Measurements from ENCODE around the gene RCOR1.
"Not testable (repeated sequence)": the region's sequence is repeated elsewhere in the genome, so short reads cannot be mapped to it uniquely, and the experiment has no call there.

The RCOR1 gene

GRCh38 chr14:102605029-102605428 lies 12.6 kb downstream of the RCOR1 start:
- Histone ChIP-seq H3K27me3 (ENCODE audit: control insufficient read depth, insufficient read depth, low read length) (no peaks in the 10 kb centered on the region), H3K4me1 (ENCODE audit: control insufficient read depth, insufficient read depth, low read length) (no peaks in the 10 kb centered on the region), H3K36me3 (ENCODE audit: control insufficient read depth, insufficient read depth, low read length) (no peaks in the 10 kb centered on the region), H3K4me3 (ENCODE audit: low read length) (no peak overlapping the region), H3K9ac (ENCODE audit: low read length) (no peak overlapping the region), H3K27ac (ENCODE audit: low read depth, low read length) (no peak overlapping the region)

- no peaks in the 10 kb centered on the region for H3K36me3 ChIP-seq (ENCODE audit: control insufficient read depth, insufficient read depth, low read length)
- H3K27ac ChIP-seq (ENCODE audit: low read depth, low read length): no peak overlapping the region
- no peaks in the 10 kb centered on the region for H3K4me1 ChIP-seq (ENCODE audit: control insufficient read depth, insufficient read depth, low read length)
- H3K27me3 ChIP-seq (ENCODE audit: control insufficient read depth, insufficient read depth, low read length): no peaks in the 10 kb centered on the region
- H3K4me3 ChIP-seq (ENCODE audit: low read length): no peak overlapping the region
- H3K9ac ChIP-seq (ENCODE audit: low read length): no peak overlapping the region
Measured at GRCh38 chr14:102606296-102606695, 13.8 kb downstream of the RCOR1 start.

DNA sequence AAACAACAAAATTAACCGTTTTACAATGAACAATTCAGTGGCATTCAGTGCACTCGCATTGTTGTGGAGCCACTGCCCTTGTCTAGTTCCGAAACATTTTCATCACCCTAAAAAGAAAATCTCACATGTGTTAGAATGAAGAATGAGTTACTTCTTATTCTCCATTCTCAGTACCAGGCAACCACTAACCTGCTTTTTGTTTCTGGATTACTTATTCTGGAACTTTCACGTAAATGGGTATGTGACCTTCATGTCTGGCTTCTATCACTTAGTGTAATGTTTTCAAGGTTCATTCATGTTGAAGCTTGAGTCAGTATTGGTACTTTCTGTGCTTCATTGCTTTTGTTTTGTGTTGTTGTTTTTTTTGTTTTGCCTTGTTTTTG lies 15.6 kb downstream of the RCOR1 start:
- Histone ChIP-seq H3K9ac (ENCODE audit: low read length) (no peak overlapping the region), H3K4me3 (ENCODE audit: low read length) (no peak overlapping the region), H3K4me1 (ENCODE audit: control insufficient read depth, insufficient read depth, low read length) (no peaks in the 10 kb centered on the region)

DNA sequence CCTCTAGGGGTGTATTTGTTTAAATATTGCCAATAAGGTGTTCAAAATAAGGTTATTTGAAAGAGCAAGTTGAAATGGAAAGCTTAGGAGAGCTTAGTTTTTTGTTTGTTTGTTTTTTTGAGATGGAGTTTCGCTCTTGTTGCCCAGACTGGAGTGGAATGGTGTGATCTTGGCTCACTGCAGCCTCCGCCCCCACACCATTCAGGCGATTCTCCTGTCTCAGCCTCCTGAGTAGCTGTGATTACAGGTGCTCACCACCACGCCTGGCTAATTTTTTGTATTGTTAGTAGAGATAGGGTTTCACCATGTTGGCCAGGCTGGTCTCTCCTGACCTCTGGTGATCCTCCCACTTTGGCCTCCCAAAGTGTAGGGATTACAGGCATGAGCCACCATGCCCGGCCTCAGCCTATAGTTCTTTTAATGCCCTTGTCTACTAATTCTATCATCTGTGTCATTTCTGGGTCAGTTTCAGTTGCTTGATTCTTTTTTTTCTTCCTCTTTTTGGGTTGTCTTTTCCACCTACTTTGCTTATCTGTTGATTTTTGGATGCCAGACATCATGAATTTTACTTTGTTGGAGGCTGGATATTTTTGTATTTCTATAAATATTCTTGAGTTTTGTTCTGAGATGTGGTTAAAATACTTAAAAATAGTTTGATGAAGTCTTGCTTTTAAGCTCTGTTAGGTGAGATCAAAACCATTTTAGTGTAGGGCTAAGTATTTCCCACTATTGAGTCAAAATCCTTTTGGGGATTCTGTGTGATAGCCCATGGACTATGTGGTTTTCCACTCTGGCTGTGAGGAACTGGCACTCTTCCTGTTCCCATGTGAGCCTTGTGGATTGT lies 18.7 kb downstream of the RCOR1 start:
- Histone ChIP-seq H3K27me3 (ENCODE audit: control insufficient read depth, insufficient read depth, low read length) (no peaks in the 10 kb centered on the region), H3K9ac (ENCODE audit: low read length) (no peak overlapping the region), H3K4me3 (ENCODE audit: low read length) (no peak overlapping the region), H3K4me1 (ENCODE audit: control insufficient read depth, insufficient read depth, low read length) (no peaks in the 10 kb centered on the region), H3K36me3 (ENCODE audit: control insufficient read depth, insufficient read depth, low read length) (no peaks in the 10 kb centered on the region), H3K27ac (ENCODE audit: low read depth, low read length) (no peak overlapping the region)

More for the DNA sequence above, 15.6 kb downstream of the RCOR1 start:
- no peaks in the 10 kb centered on the region for H3K36me3 ChIP-seq (ENCODE audit: control insufficient read depth, insufficient read depth, low read length)
- no peaks in the 10 kb centered on the region for H3K27me3 ChIP-seq (ENCODE audit: control insufficient read depth, insufficient read depth, low read length)
- H3K27ac ChIP-seq (ENCODE audit: low read depth, low read length): no peak overlapping the region

DNA sequence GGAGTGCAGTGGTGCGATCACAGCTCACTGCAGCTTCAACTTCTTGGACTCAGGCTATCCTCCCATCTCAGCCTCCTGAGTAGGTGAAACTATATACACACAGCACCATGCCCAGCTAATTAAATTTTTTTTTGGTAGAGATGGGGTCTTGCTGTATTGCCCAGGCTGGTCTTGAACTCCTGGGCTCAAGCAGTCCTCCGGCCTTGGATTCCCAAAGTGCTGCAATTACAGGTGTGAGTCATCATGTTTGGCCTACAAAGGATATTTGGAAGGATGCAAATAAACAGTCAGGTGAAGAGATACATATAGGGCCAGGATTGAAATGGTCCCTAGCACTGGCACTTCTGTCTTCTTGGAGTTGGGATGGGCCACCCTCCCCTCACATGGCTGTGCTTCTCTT lies 23.9 kb downstream of the RCOR1 start:
- no peaks in the 10 kb centered on the region for H3K27me3 ChIP-seq (ENCODE audit: control insufficient read depth, insufficient read depth, low read length)
- H3K36me3 ChIP-seq (ENCODE audit: control insufficient read depth, insufficient read depth, low read length): no peaks in the 10 kb centered on the region
- no peak overlapping the region for H3K27ac ChIP-seq (ENCODE audit: low read depth, low read length)
- no peak overlapping the region for H3K9ac ChIP-seq (ENCODE audit: low read length)
- no peak overlapping the region for H3K4me3 ChIP-seq (ENCODE audit: low read length)
- no peaks in the 10 kb centered on the region for H3K4me1 ChIP-seq (ENCODE audit: control insufficient read depth, insufficient read depth, low read length)

- no peak overlapping the region for H3K4me3 ChIP-seq (ENCODE audit: low read length)
- H3K36me3 ChIP-seq (ENCODE audit: control insufficient read depth, insufficient read depth, low read length): no peaks in the 10 kb centered on the region
- H3K4me1 ChIP-seq (ENCODE audit: control insufficient read depth, insufficient read depth, low read length): no peaks in the 10 kb centered on the region
- no peaks in the 10 kb centered on the region for H3K27me3 ChIP-seq (ENCODE audit: control insufficient read depth, insufficient read depth, low read length)
- H3K9ac ChIP-seq (ENCODE audit: low read length): no peak overlapping the region
- no peak overlapping the region for H3K27ac ChIP-seq (ENCODE audit: low read depth, low read length)
Measured at GRCh38 chr14:102616799-102617198, 24.4 kb downstream of the RCOR1 start.

GRCh38 chr14:102619012-102619411 lies 26.6 kb downstream of the RCOR1 start:
- not testable (repeated sequence) for H3K27me3 ChIP-seq (ENCODE audit: control insufficient read depth, insufficient read depth, low read length); H3K27ac ChIP-seq (ENCODE audit: low read depth, low read length); H3K4me3 ChIP-seq (ENCODE audit: low read length); H3K4me1 ChIP-seq (ENCODE audit: control insufficient read depth, insufficient read depth, low read length); H3K36me3 ChIP-seq (ENCODE audit: control insufficient read depth, insufficient read depth, low read length); H3K9ac ChIP-seq (ENCODE audit: low read length)

- Histone ChIP-seq H3K27ac (ENCODE audit: low read depth, low read length) (no peak overlapping the region), H3K9ac (ENCODE audit: low read length) (no peak overlapping the region), H3K36me3 (ENCODE audit: control insufficient read depth, insufficient read depth, low read length) (no peaks in the 10 kb centered on the region), H3K27me3 (ENCODE audit: control insufficient read depth, insufficient read depth, low read length) (no peaks in the 10 kb centered on the region), H3K4me1 (ENCODE audit: control insufficient read depth, insufficient read depth, low read length) (no peaks in the 10 kb centered on the region), H3K4me3 (ENCODE audit: low read length) (no peak overlapping the region)
Measured at GRCh38 chr14:102620413-102620812, 28.0 kb downstream of the RCOR1 start.

DNA sequence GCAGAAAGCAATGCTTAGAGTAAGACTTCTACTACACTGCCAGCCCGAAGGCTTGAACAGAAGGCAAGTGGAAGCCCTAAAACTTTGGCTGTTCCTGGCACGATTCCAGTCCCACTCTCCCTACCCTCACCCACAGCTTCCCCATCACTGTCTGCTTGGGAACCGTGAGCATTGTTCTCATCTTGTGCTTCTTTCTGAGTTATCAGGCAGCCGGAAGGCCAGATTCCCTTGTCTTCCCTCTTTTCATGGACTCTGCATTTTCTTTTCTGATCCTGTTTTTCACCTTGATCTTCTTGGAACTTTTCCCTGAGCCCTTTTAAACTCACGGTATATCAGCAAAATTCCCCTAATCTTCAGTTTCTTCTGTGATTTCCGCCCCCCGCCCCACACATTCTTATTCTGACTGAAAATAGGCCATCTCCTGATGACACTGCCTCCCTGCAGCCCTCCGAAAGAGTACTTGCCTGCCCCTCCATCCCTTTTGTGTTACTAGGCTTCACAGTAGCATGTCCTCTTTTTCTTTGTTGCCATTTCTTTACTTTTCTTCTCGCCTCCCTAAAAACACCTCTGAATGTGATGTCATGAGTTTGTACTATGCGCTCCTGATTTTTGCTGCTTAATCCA lies 29.9 kb downstream of the RCOR1 start:
- Histone ChIP-seq H3K4me3 (ENCODE audit: low read length) (no peak overlapping the region), H3K27me3 (ENCODE audit: control insufficient read depth, insufficient read depth, low read length) (no peaks in the 10 kb centered on the region), H3K4me1 (ENCODE audit: control insufficient read depth, insufficient read depth, low read length) (no peaks in the 10 kb centered on the region), H3K36me3 (ENCODE audit: control insufficient read depth, insufficient read depth, low read length) (no peaks in the 10 kb centered on the region), H3K9ac (ENCODE audit: low read length) (no peak overlapping the region), H3K27ac (ENCODE audit: low read depth, low read length) (no peak overlapping the region)

- Histone ChIP-seq H3K4me3 (ENCODE audit: low read length) (no peak overlapping the region), H3K36me3 (ENCODE audit: control insufficient read depth, insufficient read depth, low read length) (no peaks in the 10 kb centered on the region), H3K4me1 (ENCODE audit: control insufficient read depth, insufficient read depth, low read length) (peaks cover under 1% of the 10 kb centered on the region), H3K27me3 (ENCODE audit: control insufficient read depth, insufficient read depth, low read length) (no peaks in the 10 kb centered on the region), H3K27ac (ENCODE audit: low read depth, low read length) (no peak overlapping the region), H3K9ac (ENCODE audit: low read length) (no peak overlapping the region)
Measured at GRCh38 chr14:102624666-102625065, 32.2 kb downstream of the RCOR1 start.

DNA sequence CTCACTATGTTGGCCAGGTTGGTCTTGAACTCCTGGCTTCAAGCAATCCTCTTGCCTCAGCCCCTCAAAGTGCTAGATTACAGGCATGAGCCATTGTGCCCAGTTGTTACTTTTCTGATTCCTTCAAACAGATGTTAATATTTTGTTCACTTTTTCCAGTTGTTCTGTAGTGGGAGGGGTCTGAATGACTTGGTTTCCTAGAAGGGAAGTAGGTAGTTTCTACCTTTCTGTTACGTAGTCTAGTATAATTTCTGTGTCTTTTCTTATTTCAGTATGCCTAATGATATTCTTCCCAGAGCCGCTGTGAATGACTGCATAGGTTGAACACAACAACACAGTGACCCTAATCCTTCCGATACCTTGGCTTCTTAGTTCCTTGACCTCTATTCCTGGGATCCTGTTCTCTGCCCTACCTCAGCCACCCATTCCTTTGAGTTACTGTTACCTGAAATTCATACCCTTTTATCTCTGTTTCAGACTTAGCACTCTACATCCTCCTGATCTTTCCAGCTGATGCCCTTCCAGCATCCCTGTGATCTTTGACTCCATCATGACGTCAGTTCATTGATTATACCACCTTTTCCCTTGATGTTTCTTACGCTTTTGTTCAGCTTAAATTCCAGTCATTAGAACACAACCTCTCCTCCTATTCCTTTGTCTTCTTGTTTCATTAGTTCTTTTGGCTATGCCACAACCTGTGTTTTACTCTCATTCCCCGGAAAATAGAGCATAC lies 33.3 kb downstream of the RCOR1 start:
- Histone ChIP-seq H3K9ac (ENCODE audit: low read length) (no peak overlapping the region), H3K4me3 (ENCODE audit: low read length) (no peak overlapping the region), H3K36me3 (ENCODE audit: control insufficient read depth, insufficient read depth, low read length) (no peaks in the 10 kb centered on the region), H3K4me1 (ENCODE audit: control insufficient read depth, insufficient read depth, low read length) (peaks cover 3% of the 10 kb centered on the region), H3K27ac (ENCODE audit: low read depth, low read length) (no peak overlapping the region), H3K27me3 (ENCODE audit: control insufficient read depth, insufficient read depth, low read length) (no peaks in the 10 kb centered on the region)

- Histone ChIP-seq H3K4me1 (ENCODE audit: control insufficient read depth, insufficient read depth, low read length) (peaks cover 3% of the 10 kb centered on the region), H3K9ac (ENCODE audit: low read length) (no peak overlapping the region), H3K27ac (ENCODE audit: low read depth, low read length) (no peak overlapping the region), H3K36me3 (ENCODE audit: control insufficient read depth, insufficient read depth, low read length) (no peaks in the 10 kb centered on the region), H3K27me3 (ENCODE audit: control insufficient read depth, insufficient read depth, low read length) (no peaks in the 10 kb centered on the region), H3K4me3 (ENCODE audit: low read length) (no peak overlapping the region)
Measured at GRCh38 chr14:102626530-102626929, 34.1 kb downstream of the RCOR1 start.

Data from rectal smooth muscle tissue (tissue), 1 donor.